Parathyroid adenoma (tissue), 2 donors: Measurements from ENCODE around the gene ADARB2.

Source experiments
- H2AFZ ChIP-seq: fragments of 300-600 bp; sonication (generic); one replicate; pipeline ENCODE4 v1.7.0; 2017; ENCODE audit warnings: antibody characterized with exemption, mild to moderate bottlenecking
- H3K27ac ChIP-seq: fragments of 300-600 bp; sonication (generic); one replicate; pipeline ENCODE4 v1.7.0; 2017
- H3K27me3 ChIP-seq: fragments of 300-600 bp; sonication (generic); one replicate; pipeline ENCODE4 v1.7.0; 2017; ENCODE audit warnings: low read length; ENCODE audit not compliant: control insufficient read depth, insufficient read depth
- H3K36me3 ChIP-seq: fragments of 300-600 bp; sonication (generic); one replicate; pipeline ENCODE4 v1.7.0; 2017; ENCODE audit warnings: low read length; ENCODE audit not compliant: control insufficient read depth, insufficient read depth
- H3K4me1 ChIP-seq: fragments of 300-600 bp; sonication (generic); one replicate; pipeline ENCODE4 v1.7.0; 2017; ENCODE audit warnings: control low read depth
- H3K4me2 ChIP-seq: fragments of 300-600 bp; sonication (generic); one replicate; pipeline ENCODE4 v1.7.0; 2017; ENCODE audit warnings: low read length
- H3K4me3 ChIP-seq: fragments of 300-600 bp; sonication (generic); one replicate; pipeline ENCODE4 v1.7.0; 2017; ENCODE audit warnings: low read depth, low read length
- H3K79me2 ChIP-seq: fragments of 300-600 bp; sonication (generic); one replicate; pipeline ENCODE4 v1.7.0; 2017; ENCODE audit warnings: control low read depth
- H3K9ac ChIP-seq: fragments of 300-600 bp; sonication (generic); one replicate; pipeline ENCODE4 v1.7.0; 2017; ENCODE audit warnings: mild to moderate bottlenecking
- H3K9me3 ChIP-seq: fragments of 300-600 bp; sonication (generic); one replicate; pipeline ENCODE4 v1.7.0; 2017; ENCODE audit warnings: low read length; ENCODE audit not compliant: control insufficient read depth
- TF ChIP-seq, protein P1 (sequence below): fragments of 300-600 bp; sonication (generic); IDR thresholded peaks from one replicate; pipeline ENCODE4 v1.7.0; 2017; ENCODE audit warnings: antibody characterized with exemption, mild to moderate bottlenecking
- donor health status: primary hyperparathyroidism.

The ADARB2 gene

DNA sequence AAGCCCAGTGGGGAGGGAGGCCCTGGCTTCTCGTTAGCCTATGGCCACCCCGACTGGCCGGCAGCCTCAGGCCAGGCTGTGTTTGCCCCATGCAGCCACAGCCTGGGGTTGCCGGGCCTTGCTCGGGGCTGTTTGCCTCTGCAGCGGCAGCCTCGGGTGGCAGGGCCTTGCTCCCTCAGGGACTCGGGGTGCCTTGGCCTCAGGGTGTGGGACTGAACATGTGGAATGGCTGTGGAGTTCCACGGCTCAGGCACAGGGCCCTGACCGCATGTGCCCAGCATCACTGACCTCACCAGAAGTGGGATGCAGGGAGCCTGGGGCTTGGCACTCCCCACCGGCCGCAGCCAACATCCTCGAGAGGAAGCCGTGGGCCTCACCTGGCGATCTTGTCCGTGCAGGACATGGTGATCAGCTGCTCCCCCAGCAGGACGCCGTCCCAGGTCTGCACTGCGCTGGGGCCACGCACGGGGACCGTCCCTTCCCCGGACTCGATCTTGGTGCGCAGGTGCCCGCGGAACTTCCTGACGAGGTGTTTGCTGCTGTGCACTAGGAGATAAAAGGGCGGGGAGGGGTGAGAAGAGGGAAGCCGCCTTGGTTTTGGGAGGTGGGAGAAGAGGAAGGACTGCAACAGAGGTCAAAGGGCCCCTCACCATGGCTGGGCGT, 520.6 kb downstream of the ADARB2 start:
- no peak overlapping the region for H3K4me2 ChIP-seq
- no peaks in the 10 kb centered on the region for H3K36me3 ChIP-seq
- H3K9me3 ChIP-seq = no peaks in the 10 kb centered on the region
- H3K27me3 ChIP-seq = no peaks in the 10 kb centered on the region
- H3K9ac ChIP-seq = no peak overlapping the region
- H3K27ac ChIP-seq = no peak overlapping the region
- no peaks in the 10 kb centered on the region for H3K4me1 ChIP-seq
- no peak overlapping the region for H2AFZ ChIP-seq
- TF ChIP-seq, protein P1, sequence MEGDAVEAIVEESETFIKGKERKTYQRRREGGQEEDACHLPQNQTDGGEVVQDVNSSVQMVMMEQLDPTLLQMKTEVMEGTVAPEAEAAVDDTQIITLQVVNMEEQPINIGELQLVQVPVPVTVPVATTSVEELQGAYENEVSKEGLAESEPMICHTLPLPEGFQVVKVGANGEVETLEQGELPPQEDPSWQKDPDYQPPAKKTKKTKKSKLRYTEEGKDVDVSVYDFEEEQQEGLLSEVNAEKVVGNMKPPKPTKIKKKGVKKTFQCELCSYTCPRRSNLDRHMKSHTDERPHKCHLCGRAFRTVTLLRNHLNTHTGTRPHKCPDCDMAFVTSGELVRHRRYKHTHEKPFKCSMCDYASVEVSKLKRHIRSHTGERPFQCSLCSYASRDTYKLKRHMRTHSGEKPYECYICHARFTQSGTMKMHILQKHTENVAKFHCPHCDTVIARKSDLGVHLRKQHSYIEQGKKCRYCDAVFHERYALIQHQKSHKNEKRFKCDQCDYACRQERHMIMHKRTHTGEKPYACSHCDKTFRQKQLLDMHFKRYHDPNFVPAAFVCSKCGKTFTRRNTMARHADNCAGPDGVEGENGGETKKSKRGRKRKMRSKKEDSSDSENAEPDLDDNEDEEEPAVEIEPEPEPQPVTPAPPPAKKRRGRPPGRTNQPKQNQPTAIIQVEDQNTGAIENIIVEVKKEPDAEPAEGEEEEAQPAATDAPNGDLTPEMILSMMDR = no peak
- H3K79me2 ChIP-seq = no peaks in the 10 kb centered on the region
- no peak overlapping the region for H3K4me3 ChIP-seq

GRCh38 chr10:1215862-1216573, 521.3 kb downstream of the ADARB2 start:
- Histone ChIP-seq H3K4me1 (no peaks in the 10 kb centered on the region), H3K79me2 (no peaks in the 10 kb centered on the region), H2AFZ (no peak overlapping the region), H3K4me2 (no peak overlapping the region), H3K36me3 (no peaks in the 10 kb centered on the region), H3K9me3 (no peaks in the 10 kb centered on the region), H3K9ac (no peak overlapping the region), H3K27me3 (no peaks in the 10 kb centered on the region), H3K27ac (no peak overlapping the region), H3K4me3 (no peak overlapping the region)
- TF ChIP-seq, protein P1 = no peak

- Histone ChIP-seq H3K36me3 (no peaks in the 10 kb centered on the region), H3K79me2 (no peaks in the 10 kb centered on the region), H3K27ac (no peak overlapping the region), H3K9me3 (no peaks in the 10 kb centered on the region), H2AFZ (no peak overlapping the region), H3K9ac (no peak overlapping the region), H3K4me3 (no peak overlapping the region), H3K4me1 (no peaks in the 10 kb centered on the region), H3K4me2 (no peak overlapping the region), H3K27me3 (no peaks in the 10 kb centered on the region)
- TF ChIP-seq, protein P1 = no peak
Measured at GRCh38 chr10:1214882-1215540, 522.3 kb downstream of the ADARB2 start.

- Histone ChIP-seq H3K9ac (no peak overlapping the region), H3K4me1 (no peaks in the 10 kb centered on the region), H3K27ac (no peak overlapping the region), H3K79me2 (no peaks in the 10 kb centered on the region), H3K4me2 (no peak overlapping the region), H3K27me3 (no peaks in the 10 kb centered on the region), H3K36me3 (no peaks in the 10 kb centered on the region), H3K9me3 (no peaks in the 10 kb centered on the region), H3K4me3 (no peak overlapping the region), H2AFZ (no peak overlapping the region)
- TF ChIP-seq, protein P1 = no peak
Measured at GRCh38 chr10:1214071-1214675, 523.2 kb downstream of the ADARB2 start.
